Measurements from ENCODE around the gene THSD7B.

DNA sequence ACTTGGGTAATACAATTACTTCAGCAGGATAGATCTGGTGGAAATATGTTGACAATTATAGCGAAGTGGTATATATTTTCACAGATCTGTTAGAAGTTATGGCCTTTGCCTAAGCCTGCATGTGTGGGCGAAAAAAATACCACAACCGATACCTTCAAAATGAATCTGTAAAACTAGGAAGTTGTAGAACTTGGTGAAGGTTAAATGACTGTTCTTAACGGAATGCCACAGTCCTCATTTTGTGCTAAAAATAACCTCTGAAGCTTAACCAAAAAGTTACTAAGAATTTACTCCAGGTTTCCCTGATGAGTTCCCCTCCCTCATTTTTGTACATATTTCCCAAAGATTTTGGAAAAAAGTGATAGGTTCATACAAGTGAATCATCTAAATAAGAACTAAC, 550.7 kb downstream of the THSD7B start:
- TF ChIP-seq, protein P1, sequence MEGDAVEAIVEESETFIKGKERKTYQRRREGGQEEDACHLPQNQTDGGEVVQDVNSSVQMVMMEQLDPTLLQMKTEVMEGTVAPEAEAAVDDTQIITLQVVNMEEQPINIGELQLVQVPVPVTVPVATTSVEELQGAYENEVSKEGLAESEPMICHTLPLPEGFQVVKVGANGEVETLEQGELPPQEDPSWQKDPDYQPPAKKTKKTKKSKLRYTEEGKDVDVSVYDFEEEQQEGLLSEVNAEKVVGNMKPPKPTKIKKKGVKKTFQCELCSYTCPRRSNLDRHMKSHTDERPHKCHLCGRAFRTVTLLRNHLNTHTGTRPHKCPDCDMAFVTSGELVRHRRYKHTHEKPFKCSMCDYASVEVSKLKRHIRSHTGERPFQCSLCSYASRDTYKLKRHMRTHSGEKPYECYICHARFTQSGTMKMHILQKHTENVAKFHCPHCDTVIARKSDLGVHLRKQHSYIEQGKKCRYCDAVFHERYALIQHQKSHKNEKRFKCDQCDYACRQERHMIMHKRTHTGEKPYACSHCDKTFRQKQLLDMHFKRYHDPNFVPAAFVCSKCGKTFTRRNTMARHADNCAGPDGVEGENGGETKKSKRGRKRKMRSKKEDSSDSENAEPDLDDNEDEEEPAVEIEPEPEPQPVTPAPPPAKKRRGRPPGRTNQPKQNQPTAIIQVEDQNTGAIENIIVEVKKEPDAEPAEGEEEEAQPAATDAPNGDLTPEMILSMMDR (IDR thresholded peaks at IDR 0.05 in 2 of 3, conservative IDR thresholded peaks at IDR 0.05 in 1 of 3; ENCODE audit: insufficient read depth in 2 of 3, low read depth in 1 of 3, low read length in 3 of 3): no peak
- TF ChIP-seq, protein P2, sequence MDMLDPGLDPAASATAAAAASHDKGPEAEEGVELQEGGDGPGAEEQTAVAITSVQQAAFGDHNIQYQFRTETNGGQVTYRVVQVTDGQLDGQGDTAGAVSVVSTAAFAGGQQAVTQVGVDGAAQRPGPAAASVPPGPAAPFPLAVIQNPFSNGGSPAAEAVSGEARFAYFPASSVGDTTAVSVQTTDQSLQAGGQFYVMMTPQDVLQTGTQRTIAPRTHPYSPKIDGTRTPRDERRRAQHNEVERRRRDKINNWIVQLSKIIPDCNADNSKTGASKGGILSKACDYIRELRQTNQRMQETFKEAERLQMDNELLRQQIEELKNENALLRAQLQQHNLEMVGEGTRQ (CRISPR knock-in tag; IDR thresholded peaks at IDR 0.05): no peak
- TF ChIP-seq ZNF24 (IDR thresholded peaks at IDR 0.05) (no peak), SIX5 (IDR thresholded peaks at IDR 0.05; ENCODE audit: borderline replicate concordance in 1 of 2, insufficient read depth in 1 of 2, low read depth in 1 of 2, low read length in 2 of 2) (no peak), SP1 (CRISPR knock-in tag; IDR thresholded peaks at IDR 0.05) (no peak), NONO (IDR thresholded peaks at IDR 0.05; ENCODE audit: low read depth in 2 of 2, low read length in 1 of 2) (no peak)

Data from K562 (cell line).